Panc1 (cell line): ENCODE measurements around the gene FLOT2.

ENCODE experiments used
- POLR2AphosphoS5 ChIP-seq: IDR thresholded peaks from 2 replicates; pipeline ENCODE4 v1.6.1; 2012; ENCODE audit warnings: mild to moderate bottlenecking, low read depth, low read length, moderate library complexity
- TCF7L2 ChIP-seq: IDR thresholded peaks from 2 replicates; pipeline ENCODE4 v1.6.1; 2011; ENCODE audit warnings: mild to moderate bottlenecking, low read depth, low read length, inconsistent platforms
- TF ChIP-seq, protein P1 (sequence below): fragments of 450-650 bp; IDR thresholded peaks from 2 replicates; pipeline ENCODE4 v1.5.1; 2017; ENCODE audit warnings: mild to moderate bottlenecking
- TF ChIP-seq, protein P2 (sequence below), 2 experiments: IDR thresholded peaks; 2 replicates each; pipeline ENCODE4 v1.6.1; 2011 to 2012; ENCODE audit warnings: low read depth in 2 of 2, control low read depth in 1 of 2, low read length in 1 of 2, mild to moderate bottlenecking in 1 of 2, moderate library complexity in 1 of 2; ENCODE audit not compliant: insufficient read depth in 1 of 2

DNA sequence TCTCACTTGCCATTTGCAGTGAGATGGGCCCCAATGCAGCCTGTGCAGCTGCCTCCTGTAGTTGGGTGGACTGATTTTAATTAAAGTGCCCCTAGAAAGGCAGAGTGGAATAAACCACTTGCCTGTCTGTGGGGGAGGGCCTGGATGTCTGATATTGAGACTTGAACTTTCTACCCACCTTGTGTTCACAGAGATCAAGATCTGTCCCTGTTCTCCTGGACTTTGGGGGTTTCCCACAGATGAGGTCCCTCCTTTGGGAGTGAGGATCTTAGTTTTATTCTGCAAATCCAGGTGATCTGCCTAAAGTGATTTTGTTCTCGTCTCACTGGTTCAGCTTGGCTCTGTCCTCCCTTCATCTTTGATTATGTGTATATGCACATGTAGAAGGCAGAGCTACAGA is 13.0 kb upstream of the FLOT2 start:
- TF ChIP-seq, protein P1, sequence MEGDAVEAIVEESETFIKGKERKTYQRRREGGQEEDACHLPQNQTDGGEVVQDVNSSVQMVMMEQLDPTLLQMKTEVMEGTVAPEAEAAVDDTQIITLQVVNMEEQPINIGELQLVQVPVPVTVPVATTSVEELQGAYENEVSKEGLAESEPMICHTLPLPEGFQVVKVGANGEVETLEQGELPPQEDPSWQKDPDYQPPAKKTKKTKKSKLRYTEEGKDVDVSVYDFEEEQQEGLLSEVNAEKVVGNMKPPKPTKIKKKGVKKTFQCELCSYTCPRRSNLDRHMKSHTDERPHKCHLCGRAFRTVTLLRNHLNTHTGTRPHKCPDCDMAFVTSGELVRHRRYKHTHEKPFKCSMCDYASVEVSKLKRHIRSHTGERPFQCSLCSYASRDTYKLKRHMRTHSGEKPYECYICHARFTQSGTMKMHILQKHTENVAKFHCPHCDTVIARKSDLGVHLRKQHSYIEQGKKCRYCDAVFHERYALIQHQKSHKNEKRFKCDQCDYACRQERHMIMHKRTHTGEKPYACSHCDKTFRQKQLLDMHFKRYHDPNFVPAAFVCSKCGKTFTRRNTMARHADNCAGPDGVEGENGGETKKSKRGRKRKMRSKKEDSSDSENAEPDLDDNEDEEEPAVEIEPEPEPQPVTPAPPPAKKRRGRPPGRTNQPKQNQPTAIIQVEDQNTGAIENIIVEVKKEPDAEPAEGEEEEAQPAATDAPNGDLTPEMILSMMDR: no peak
- TF ChIP-seq POLR2AphosphoS5: no peak
- no peak for TF ChIP-seq TCF7L2
- TF ChIP-seq, protein P2, sequence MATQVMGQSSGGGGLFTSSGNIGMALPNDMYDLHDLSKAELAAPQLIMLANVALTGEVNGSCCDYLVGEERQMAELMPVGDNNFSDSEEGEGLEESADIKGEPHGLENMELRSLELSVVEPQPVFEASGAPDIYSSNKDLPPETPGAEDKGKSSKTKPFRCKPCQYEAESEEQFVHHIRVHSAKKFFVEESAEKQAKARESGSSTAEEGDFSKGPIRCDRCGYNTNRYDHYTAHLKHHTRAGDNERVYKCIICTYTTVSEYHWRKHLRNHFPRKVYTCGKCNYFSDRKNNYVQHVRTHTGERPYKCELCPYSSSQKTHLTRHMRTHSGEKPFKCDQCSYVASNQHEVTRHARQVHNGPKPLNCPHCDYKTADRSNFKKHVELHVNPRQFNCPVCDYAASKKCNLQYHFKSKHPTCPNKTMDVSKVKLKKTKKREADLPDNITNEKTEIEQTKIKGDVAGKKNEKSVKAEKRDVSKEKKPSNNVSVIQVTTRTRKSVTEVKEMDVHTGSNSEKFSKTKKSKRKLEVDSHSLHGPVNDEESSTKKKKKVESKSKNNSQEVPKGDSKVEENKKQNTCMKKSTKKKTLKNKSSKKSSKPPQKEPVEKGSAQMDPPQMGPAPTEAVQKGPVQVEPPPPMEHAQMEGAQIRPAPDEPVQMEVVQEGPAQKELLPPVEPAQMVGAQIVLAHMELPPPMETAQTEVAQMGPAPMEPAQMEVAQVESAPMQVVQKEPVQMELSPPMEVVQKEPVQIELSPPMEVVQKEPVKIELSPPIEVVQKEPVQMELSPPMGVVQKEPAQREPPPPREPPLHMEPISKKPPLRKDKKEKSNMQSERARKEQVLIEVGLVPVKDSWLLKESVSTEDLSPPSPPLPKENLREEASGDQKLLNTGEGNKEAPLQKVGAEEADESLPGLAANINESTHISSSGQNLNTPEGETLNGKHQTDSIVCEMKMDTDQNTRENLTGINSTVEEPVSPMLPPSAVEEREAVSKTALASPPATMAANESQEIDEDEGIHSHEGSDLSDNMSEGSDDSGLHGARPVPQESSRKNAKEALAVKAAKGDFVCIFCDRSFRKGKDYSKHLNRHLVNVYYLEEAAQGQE (IDR thresholded peaks at IDR 0.05; ENCODE audit: insufficient read depth in 1 of 2, low read depth in 2 of 2, low read length in 1 of 2): no peak
